ENCODE data around the gene KLF5.

KLF5 gene

DNA sequence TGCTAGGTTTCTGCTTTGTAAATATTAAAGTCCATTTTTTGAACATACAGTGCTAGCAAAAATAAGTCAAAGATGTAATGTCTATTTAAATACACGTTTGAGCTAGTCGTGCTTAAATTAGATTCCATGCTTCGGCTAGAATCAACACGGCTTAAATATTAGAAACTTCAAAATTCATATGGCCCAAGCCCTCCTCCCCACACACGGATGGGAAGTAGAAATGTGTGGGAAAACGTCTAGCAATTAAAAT is 816 bp upstream of the KLF5 start:
- DNase-seq (ENCODE audit: low read depth), result no peak
- H3K4me3 ChIP-seq (ENCODE audit: low read depth, low read length), result peak overlapping the region; percentile 70

DNA sequence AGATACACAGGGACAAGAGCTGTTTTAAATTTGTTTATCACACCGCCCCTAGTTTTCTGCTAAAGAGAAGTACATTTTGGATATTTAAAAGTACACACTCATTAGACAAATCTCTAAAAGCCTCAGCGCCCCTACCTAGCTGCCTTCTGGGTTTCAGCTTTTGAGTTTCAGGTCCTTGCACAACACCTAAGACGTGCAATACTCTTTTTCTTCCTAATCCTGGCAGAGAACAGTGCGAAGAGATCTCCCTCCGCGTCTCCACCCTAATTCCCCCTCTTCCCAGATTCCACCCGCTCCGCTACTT is 421 bp upstream of the KLF5 start:
- no peak for DNase-seq (ENCODE audit: low read depth)
- H3K4me3 ChIP-seq (ENCODE audit: low read depth, low read length), result peak overlapping the region; percentile 70

DNA sequence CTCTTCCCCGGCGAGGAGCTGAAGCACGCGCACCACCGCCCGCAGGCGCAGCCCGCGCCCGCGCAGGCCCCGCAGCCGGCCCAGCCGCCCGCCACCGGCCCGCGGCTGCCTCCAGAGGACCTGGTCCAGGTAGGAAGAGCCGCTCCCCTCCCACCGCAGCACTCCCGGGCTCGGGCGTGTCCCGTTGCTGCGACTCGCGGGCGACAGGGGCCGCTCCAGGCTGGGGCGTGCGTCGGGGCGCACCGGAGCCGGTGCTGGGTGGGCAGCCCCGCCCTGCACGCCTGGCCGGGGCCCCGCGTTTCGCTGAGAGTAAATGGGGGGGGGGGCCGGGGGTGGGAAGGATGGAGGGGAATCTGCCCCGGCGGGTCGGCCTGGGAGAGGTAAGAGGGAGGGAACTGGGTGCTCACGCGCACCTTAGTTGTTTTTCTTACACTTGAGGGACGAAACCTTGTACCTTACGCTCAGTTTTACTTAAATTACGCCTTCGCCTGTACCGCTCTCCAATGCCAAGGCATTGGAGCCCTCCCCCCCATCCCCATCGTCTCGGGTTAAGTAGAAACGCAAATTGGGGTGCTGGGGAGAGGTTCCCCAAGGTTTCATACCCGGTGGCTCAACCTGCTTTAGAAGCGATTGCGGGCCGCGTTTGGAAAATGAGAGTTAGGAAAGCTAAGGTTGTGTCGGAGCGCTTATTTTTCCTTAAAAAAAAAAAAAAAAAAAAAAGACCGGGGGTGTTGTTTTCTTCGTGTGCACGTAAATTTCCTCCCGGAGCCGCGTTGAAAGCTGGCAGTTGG is 850 bp downstream of the KLF5 start:
- DNase-seq (ENCODE audit: low read depth), result no peak
- H3K4me3 ChIP-seq (ENCODE audit: low read depth, low read length), result peak overlapping the region; percentile 70

DNA sequence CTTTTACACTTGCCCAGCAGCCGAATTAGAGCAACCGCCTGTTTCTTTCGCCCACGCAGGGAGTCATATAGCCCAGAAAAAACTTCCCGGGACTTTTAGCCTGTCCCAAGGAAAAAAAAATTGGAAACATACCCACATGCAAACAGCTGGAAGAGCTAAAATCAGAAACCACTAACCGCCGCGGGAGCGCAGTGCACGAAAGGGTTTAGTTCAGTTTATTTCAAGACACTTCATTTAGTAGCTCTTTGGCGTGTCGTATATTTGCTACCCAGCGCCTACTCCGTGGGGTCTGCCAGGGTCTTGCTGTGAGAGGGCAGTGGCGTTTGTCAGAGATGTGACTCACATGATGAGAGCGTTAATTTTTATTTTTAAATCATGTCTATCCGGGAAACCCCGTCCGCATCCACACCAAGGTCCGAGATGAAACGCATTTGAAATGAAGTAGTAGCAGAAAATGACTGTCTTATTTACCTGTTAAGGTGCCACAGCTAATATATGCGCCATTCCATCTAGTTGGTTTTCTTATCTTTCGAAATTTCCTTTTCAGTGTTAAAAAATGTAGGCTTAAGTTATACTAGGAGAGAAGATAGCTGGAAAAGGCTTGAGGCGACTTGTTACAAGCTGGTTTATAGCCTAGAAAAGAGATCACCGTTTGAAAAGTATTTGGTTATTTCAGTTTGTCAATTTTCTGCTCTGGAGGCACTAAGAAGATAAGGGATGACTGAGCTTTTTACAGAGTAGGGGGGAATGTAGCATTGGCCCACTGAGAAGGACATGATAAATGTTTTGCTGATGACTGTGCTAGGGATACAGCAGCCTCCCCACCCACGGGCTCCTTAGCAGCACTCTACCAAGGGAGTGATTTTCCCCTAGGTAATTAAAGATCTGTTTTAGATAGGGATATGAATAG is 1.7 kb downstream of the KLF5 start:
- peak overlapping the region; percentile 70 for H3K4me3 ChIP-seq (ENCODE audit: low read depth, low read length)
- peak; percentile 68 for DNase-seq (ENCODE audit: low read depth)

DNA sequence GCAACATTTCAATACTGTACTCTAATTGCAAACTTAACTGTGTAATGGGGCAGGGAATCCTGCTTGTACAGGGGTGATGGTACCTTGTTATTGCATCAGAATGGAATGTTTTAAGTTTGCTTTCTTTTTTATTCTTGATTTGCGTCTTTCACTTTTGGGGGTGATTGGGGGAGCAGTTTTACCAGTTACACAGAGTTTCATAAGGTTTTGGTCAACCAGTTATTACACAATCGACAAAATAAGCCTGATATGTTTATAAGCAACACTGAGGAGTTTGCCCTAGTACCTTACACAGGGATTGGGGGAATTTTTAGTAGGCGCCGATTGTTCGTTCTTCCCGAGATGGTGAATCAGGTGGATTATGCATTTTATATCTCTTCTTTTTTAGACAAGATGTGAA is 2.7 kb downstream of the KLF5 start:
- no peak for DNase-seq (ENCODE audit: low read depth)
- H3K4me3 ChIP-seq (ENCODE audit: low read depth, low read length), result peak overlapping the region; percentile 10

- H3K4me3 ChIP-seq (ENCODE audit: low read depth, low read length), result no peak overlapping the region
- DNase-seq (ENCODE audit: low read depth), result no peak
Observed at GRCh38 chr13:73061876-73062275, 3.1 kb downstream of the KLF5 start.

GRCh38 chr13:73062468-73062867 is 3.7 kb downstream of the KLF5 start:
- no peak overlapping the region for H3K4me3 ChIP-seq (ENCODE audit: low read depth, low read length)
- DNase-seq (ENCODE audit: low read depth), result no peak

GRCh38 chr13:73063166-73063565 is 4.4 kb downstream of the KLF5 start:
- H3K4me3 ChIP-seq (ENCODE audit: low read depth, low read length), result no peak overlapping the region
- DNase-seq (ENCODE audit: low read depth), result no peak

DNA sequence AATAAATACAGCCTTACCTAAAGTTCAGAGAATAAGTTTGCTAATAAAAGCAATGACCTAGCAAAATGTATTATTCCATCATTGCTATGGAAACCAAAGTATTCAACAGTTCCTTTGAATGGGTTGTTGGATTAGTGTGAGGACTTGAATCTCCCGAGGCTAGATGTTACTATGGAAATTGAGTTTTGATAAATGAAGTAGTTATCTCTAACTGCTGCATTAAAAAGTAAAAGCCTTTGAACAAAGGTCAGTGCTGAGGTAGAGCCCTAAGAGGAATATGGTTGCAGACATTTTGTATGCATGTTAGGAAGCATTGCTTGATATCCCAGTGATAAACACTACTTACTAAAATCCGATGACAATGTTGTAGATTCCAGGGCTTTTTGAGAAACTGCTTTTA is 6.2 kb downstream of the KLF5 start:
- H3K4me3 ChIP-seq (ENCODE audit: low read depth, low read length), result no peak overlapping the region
- no peak for DNase-seq (ENCODE audit: low read depth)

GRCh38 chr13:73065665-73066340 is 7.0 kb downstream of the KLF5 start:
- H3K4me3 ChIP-seq (ENCODE audit: low read depth, low read length), result no peak overlapping the region
- no peak for DNase-seq (ENCODE audit: low read depth)

DNA sequence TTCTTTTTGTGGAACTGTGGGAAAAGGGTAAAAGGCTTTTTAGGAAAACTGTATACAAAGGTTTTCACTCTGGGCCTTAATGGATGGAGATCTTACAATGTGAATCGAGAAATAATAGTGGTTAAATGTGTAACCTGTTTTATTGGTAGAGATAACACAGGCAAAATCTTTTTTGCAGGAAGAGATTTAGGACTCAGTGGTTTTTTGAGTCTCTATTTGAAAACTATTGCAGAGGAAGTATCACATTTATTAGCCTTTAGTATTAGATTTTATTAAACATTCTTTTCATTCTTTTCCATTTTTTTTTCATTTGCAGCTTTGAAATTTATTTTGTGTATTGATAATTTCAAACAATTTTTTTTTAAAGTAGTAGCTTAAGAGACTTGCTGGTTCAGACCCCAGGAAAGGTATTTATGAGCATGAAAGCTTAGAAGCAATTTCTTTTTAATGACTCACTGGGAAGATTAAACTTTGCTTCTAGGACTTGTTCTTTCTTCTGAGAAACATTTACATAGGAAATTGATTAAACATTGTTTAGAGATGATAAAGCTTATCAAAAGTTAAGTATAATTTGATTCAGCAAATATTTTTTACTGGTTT is 10.5 kb downstream of the KLF5 start:
- no peak overlapping the region for H3K4me3 ChIP-seq (ENCODE audit: low read depth, low read length)
- no peak for DNase-seq (ENCODE audit: low read depth)

- H3K4me3 ChIP-seq (ENCODE audit: low read depth, low read length), result no peak overlapping the region
- no peak for DNase-seq (ENCODE audit: low read depth)
Observed at GRCh38 chr13:73070451-73071098, 11.8 kb downstream of the KLF5 start.

- no peak for DNase-seq (ENCODE audit: low read depth)
Observed at GRCh38 chr13:73072239-73072900, 13.6 kb downstream of the KLF5 start.

GRCh38 chr13:73073050-73073449 is 14.2 kb downstream of the KLF5 start:
- DNase-seq (ENCODE audit: low read depth), result no peak
- H3K4me3 ChIP-seq (ENCODE audit: low read depth, low read length), result no peak overlapping the region

More at GRCh38 chr13:73072239-73072900, 13.6 kb downstream of the KLF5 start:
- no peak overlapping the region for H3K4me3 ChIP-seq (ENCODE audit: low read depth, low read length)

GRCh38 chr13:73074014-73074413 is 15.2 kb downstream of the KLF5 start:
- H3K4me3 ChIP-seq (ENCODE audit: low read depth, low read length), result no peak overlapping the region
- no peak for DNase-seq (ENCODE audit: low read depth)

- no peak for DNase-seq (ENCODE audit: low read depth)
- no peak overlapping the region for H3K4me3 ChIP-seq (ENCODE audit: low read depth, low read length)
Observed at GRCh38 chr13:73074926-73075325, 16.1 kb downstream of the KLF5 start.

GRCh38 chr13:73075546-73075945 is 16.7 kb downstream of the KLF5 start:
- no peak for DNase-seq (ENCODE audit: low read depth)
- H3K4me3 ChIP-seq (ENCODE audit: low read depth, low read length), result no peak overlapping the region

DNA sequence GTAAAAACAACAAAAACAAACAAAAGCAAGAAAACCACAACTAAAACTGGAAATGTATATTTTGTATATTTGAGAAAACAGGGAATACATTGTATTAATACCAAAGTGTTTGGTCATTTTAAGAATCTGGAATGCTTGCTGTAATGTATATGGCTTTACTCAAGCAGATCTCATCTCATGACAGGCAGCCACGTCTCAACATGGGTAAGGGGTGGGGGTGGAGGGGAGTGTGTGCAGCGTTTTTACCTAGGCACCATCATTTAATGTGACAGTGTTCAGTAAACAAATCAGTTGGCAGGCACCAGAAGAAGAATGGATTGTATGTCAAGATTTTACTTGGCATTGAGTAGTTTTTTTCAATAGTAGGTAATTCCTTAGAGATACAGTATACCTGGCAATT is 17.1 kb downstream of the KLF5 start:
- H3K4me3 ChIP-seq (ENCODE audit: low read depth, low read length), result no peak overlapping the region
- DNase-seq (ENCODE audit: low read depth), result no peak

DNA sequence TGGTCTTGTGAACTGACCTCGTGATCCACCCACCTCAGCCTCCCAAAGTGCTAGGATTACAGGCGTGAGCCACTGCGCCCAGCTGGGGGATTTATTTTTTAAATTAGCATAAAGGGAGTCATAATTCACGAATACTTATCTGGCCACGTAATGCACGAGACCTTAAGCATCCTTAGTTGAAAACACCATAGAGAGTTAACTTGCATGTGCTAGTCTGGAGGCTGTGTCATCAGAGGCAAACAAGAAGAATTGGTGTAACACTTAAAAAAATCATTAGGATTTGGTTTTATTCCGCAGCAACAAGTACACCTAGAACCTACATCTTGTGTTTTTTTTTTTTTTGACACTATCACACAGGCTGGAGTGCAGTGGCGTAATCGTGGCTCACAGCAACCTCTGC is 19.1 kb downstream of the KLF5 start:
- no peak for DNase-seq (ENCODE audit: low read depth)
- no peak overlapping the region for H3K4me3 ChIP-seq (ENCODE audit: low read depth, low read length)
